NCI-H2081 (cell line): Measurements from ENCODE around the gene ZNF280D.
A peak's percentile ranks its signal among the peaks of the same experiment; 100 is the strongest.
"Not testable (repeated sequence)": the region's sequence is repeated elsewhere in the genome, so short reads cannot be mapped to it uniquely, and the experiment has no call there.

ENCODE experiments used
- DNase-seq, 2 experiments: peaks; one replicate each; lab custom pipeline; 2025; lab: John Stamatoyannopoulos, UW

ZNF280D gene

GRCh38 chr15:56733136-56734012 is at the start of gene ZNF280D:
TSS of gene ZNF280D (minus strand) at chr15:56733509. CDS start at chr15:56707109, 26,400 bp downstream.
- peak; percentile 82 to 91 for DNase-seq

GRCh38 chr15:56782306-56782705 is 49.0 kb upstream of the ZNF280D start:
- DNase-seq = no peak

- DNase-seq = no peak
These were observed 48.4 kb upstream of the ZNF280D start for GRCh38 chr15:56781666-56782065.

- DNase-seq = not testable (repeated sequence)
These were observed 46.9 kb upstream of the ZNF280D start for GRCh38 chr15:56780102-56780725.

- DNase-seq = not testable (repeated sequence)
These were observed 46.1 kb upstream of the ZNF280D start for GRCh38 chr15:56779449-56779848.

- DNase-seq = no peak
These were observed 45.5 kb upstream of the ZNF280D start for GRCh38 chr15:56778761-56779160.

- DNase-seq = no peak
These were observed 43.5 kb upstream of the ZNF280D start for GRCh38 chr15:56776839-56777238.

GRCh38 chr15:56775641-56776040 is 42.3 kb upstream of the ZNF280D start:
- DNase-seq = no peak

- DNase-seq = no peak
These were observed 41.0 kb upstream of the ZNF280D start for GRCh38 chr15:56774356-56774755.

- peak in 1 of 2 experiments; percentile 6 for DNase-seq
These were observed 39.7 kb upstream of the ZNF280D start for GRCh38 chr15:56772868-56773639.

GRCh38 chr15:56770173-56770572 is 36.9 kb upstream of the ZNF280D start:
- no peak for DNase-seq

- DNase-seq = no peak
These were observed 34.0 kb upstream of the ZNF280D start for GRCh38 chr15:56767315-56767714.

- DNase-seq = no peak
These were observed 31.9 kb upstream of the ZNF280D start for GRCh38 chr15:56765251-56765650.

GRCh38 chr15:56763141-56763895 is 30.0 kb upstream of the ZNF280D start:
- no peak for DNase-seq

GRCh38 chr15:56760186-56760585 is 26.9 kb upstream of the ZNF280D start:
- DNase-seq = no peak

GRCh38 chr15:56759450-56759845 is 26.1 kb upstream of the ZNF280D start:
- no peak for DNase-seq

GRCh38 chr15:56758770-56759449 is 25.6 kb upstream of the ZNF280D start:
- DNase-seq = no peak

GRCh38 chr15:56757875-56758274 is 24.6 kb upstream of the ZNF280D start:
- DNase-seq = no peak

- DNase-seq = no peak
These were observed 21.6 kb upstream of the ZNF280D start for GRCh38 chr15:56754772-56755370.

GRCh38 chr15:56752986-56753385 is 19.7 kb upstream of the ZNF280D start:
- DNase-seq = no peak

GRCh38 chr15:56749982-56750381 is 16.7 kb upstream of the ZNF280D start:
- DNase-seq = no peak
